ENCODE measurements around the gene SPECC1L. TPM values are rescaled to one million over a fixed set of nuclear protein-coding genes. Genes with fewer than 3 reads are reported as not detected.

The SPECC1L gene
- total RNA-seq, 4 donors from 2014 or later = 50.4 to 125 (median 68.0) TPM

DNA sequence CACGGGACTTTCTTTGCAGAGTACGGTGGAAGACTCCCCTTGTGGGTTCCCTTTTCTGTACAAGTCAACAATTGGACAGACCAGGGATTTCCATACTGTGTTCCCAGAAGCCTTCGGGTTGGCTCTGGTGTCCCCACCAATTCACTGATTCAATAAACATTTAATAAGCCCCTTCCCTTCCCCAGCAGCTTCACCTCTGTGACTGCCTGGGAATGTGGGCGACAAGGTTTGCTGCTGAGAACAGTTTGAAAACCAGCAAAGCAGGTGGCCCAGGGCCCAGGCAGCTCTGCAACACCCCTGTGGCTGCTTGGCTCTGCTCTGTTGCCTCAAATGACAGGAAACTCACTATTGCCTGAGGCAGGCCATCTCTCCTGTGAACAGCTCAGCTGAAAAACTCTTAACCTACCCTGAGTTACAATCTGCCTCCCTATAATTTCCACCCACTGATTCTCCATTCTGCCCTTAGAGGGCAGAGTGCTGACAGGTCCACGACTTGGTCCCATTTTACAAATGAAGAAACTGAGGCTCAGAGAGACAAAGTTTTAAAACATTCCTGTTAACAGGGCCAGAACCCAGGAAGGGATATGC lies 167.2 kb downstream of the SPECC1L start:
- Histone ChIP-seq H3K36me3 (no peaks in the 10 kb centered on the region), H3K9me3 (no peaks in the 10 kb centered on the region), H3K4me3 (no peak overlapping the region), H3K27ac (no peak overlapping the region), H3K4me1 (peaks cover 12 to 38% (median 21%) of the 10 kb centered on the region in 4 donors), H3K27me3 (no peaks in the 10 kb centered on the region)
- whole genome bisulfite sequencing, 2 donors (ENCODE audit: low coverage in 1 of 2) = 58 to 78% methylated on average over 4 to 5 of the region's 5 CpGs
- in situ Hi-C loops (cut with MboI; ENCODE audit: low pct_ligation_motif_present in 1 of 4, low pct_unique_long_range_greater_than_20kb in 1 of 4, low sequenced_read_pairs in 3 of 4) (no loop called here), intact Hi-C loops (cut with DNase I; ENCODE audit: low total_unique reads) (no loop called here)
- TF ChIP-seq EP300 (IDR thresholded peaks at IDR 0.05; ENCODE audit: low read depth) = no peak
- TF ChIP-seq POLR2A (IDR thresholded peaks at IDR 0.05) = no peak
- TF ChIP-seq POLR2AphosphoS5 (IDR thresholded peaks at IDR 0.05) = no peak
- TF ChIP-seq, protein P1, sequence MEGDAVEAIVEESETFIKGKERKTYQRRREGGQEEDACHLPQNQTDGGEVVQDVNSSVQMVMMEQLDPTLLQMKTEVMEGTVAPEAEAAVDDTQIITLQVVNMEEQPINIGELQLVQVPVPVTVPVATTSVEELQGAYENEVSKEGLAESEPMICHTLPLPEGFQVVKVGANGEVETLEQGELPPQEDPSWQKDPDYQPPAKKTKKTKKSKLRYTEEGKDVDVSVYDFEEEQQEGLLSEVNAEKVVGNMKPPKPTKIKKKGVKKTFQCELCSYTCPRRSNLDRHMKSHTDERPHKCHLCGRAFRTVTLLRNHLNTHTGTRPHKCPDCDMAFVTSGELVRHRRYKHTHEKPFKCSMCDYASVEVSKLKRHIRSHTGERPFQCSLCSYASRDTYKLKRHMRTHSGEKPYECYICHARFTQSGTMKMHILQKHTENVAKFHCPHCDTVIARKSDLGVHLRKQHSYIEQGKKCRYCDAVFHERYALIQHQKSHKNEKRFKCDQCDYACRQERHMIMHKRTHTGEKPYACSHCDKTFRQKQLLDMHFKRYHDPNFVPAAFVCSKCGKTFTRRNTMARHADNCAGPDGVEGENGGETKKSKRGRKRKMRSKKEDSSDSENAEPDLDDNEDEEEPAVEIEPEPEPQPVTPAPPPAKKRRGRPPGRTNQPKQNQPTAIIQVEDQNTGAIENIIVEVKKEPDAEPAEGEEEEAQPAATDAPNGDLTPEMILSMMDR (IDR thresholded peaks at IDR 0.05) = no peak
- no peak for DNase-seq

DNA sequence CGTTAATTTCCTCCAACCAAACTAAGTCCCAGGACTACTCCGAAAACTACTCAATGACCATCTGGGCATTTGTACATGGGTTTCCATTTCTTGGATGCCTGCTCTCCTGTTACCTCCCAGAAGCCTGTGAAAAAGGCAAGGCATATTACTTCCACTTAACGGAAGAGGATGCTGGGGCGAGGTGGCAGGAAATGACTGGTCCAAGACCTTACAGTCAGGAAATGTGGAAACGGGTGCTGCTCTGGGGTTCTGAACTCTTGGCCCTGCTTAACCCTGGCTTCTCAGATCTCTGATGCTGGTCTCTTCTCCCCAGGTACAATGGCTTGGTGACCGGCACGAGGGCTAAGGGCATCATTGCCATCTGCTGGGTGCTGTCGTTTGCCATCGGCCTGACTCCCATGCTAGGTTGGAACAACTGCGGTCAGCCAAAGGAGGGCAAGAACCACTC lies 169.7 kb downstream of the SPECC1L start:
- no peak overlapping the region for H3K27ac ChIP-seq
- intact Hi-C loops (cut with DNase I; ENCODE audit: low total_unique reads) = no loop called here
- TF ChIP-seq EP300 (IDR thresholded peaks at IDR 0.05; ENCODE audit: low read depth) (no peak), POLR2A (IDR thresholded peaks at IDR 0.05) (no peak)
- H3K9me3 ChIP-seq = no peaks in the 10 kb centered on the region
- no peaks in the 10 kb centered on the region for H3K36me3 ChIP-seq
- H3K27me3 ChIP-seq = no peaks in the 10 kb centered on the region
- H3K4me1 ChIP-seq = peaks cover 0 to 13% (median under 1%) of the 10 kb centered on the region in 4 donors
- in situ Hi-C loops (cut with MboI; ENCODE audit: low pct_ligation_motif_present in 1 of 4, low pct_unique_long_range_greater_than_20kb in 1 of 4, low sequenced_read_pairs in 3 of 4) = no loop called here
- no peak overlapping the region for H3K4me3 ChIP-seq
- 94 to 100% methylated on average over 2 to 10 of the region's 10 CpGs for WGBS, 2 donors (ENCODE audit: low coverage in 1 of 2)
- DNase-seq = no peak

DNA sequence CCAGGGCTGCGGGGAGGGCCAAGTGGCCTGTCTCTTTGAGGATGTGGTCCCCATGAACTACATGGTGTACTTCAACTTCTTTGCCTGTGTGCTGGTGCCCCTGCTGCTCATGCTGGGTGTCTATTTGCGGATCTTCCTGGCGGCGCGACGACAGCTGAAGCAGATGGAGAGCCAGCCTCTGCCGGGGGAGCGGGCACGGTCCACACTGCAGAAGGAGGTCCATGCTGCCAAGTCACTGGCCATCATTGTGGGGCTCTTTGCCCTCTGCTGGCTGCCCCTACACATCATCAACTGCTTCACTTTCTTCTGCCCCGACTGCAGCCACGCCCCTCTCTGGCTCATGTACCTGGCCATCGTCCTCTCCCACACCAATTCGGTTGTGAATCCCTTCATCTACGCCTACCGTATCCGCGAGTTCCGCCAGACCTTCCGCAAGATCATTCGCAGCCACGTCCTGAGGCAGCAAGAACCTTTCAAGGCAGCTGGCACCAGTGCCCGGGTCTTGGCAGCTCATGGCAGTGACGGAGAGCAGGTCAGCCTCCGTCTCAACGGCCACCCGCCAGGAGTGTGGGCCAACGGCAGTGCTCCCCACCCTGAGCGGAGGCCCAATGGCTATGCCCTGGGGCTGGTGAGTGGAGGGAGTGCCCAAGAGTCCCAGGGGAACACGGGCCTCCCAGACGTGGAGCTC lies 170.2 kb downstream of the SPECC1L start:
- no peak overlapping the region for H3K27ac ChIP-seq
- no peaks in the 10 kb centered on the region for H3K9me3 ChIP-seq
- H3K4me1 ChIP-seq = peaks cover 0 to 8% (median 0%) of the 10 kb centered on the region in 4 donors
- no peak for DNase-seq
- intact Hi-C loops (cut with DNase I; ENCODE audit: low total_unique reads) = no loop called here
- 94% methylated on average over 30 of the region's 30 CpGs; no CpG with 5 or more reads in 1 of the 2 donors for WGBS, 2 donors (ENCODE audit: low coverage in 1 of 2)
- in situ Hi-C loops (cut with MboI; ENCODE audit: low pct_ligation_motif_present in 1 of 4, low pct_unique_long_range_greater_than_20kb in 1 of 4, low sequenced_read_pairs in 3 of 4) = no loop called here
- H3K4me3 ChIP-seq = no peak overlapping the region
- TF ChIP-seq POLR2AphosphoS5 (IDR thresholded peaks at IDR 0.05) (no peak), POLR2A (IDR thresholded peaks at IDR 0.05) (no peak), EP300 (IDR thresholded peaks at IDR 0.05; ENCODE audit: low read depth) (no peak)
- TF ChIP-seq, protein P1 (IDR thresholded peaks at IDR 0.05) = no peak
- H3K27me3 ChIP-seq = no peaks in the 10 kb centered on the region
- no peaks in the 10 kb centered on the region for H3K36me3 ChIP-seq

DNA sequence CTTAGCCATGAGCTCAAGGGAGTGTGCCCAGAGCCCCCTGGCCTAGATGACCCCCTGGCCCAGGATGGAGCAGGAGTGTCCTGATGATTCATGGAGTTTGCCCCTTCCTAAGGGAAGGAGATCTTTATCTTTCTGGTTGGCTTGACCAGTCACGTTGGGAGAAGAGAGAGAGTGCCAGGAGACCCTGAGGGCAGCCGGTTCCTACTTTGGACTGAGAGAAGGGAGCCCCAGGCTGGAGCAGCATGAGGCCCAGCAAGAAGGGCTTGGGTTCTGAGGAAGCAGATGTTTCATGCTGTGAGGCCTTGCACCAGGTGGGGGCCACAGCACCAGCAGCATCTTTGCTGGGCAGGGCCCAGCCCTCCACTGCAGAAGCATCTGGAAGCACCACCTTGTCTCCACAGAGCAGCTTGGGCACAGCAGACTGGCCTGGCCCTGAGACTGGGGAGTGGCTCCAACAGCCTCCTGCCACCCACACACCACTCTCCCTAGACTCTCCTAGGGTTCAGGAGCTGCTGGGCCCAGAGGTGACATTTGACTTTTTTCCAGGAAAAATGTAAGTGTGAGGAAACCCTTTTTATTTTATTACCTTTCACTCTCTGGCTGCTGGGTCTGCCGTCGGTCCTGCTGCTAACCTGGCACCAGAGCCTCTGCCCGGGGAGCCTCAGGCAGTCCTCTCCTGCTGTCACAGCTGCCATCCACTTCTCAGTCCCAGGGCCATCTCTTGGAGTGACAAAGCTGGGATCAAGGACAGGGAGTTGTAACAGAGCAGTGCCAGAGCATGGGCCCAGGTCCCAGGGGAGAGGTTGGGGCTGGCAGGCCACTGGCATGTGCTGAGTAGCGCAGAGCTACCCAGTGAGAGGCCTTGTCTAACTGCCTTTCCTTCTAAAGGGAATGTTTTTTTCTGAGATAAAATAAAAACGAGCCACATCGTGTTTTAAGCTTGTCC lies 171.0 kb downstream of the SPECC1L start:
- Histone ChIP-seq H3K9me3 (no peaks in the 10 kb centered on the region), H3K27me3 (no peaks in the 10 kb centered on the region), H3K4me1 (no peaks in the 10 kb centered on the region), H3K4me3 (no peak overlapping the region), H3K36me3 (no peaks in the 10 kb centered on the region), H3K27ac (no peak overlapping the region)
- in situ Hi-C loops (cut with MboI; ENCODE audit: low pct_ligation_motif_present in 1 of 4, low pct_unique_long_range_greater_than_20kb in 1 of 4, low sequenced_read_pairs in 3 of 4) = no loop called here
- 84% methylated on average over 8 of the region's 8 CpGs; no CpG with 5 or more reads in 1 of the 2 donors for WGBS, 2 donors (ENCODE audit: low coverage in 1 of 2)
- no peak for DNase-seq
- intact Hi-C loops (cut with DNase I; ENCODE audit: low total_unique reads) = no loop called here
- no peak for TF ChIP-seq POLR2A (IDR thresholded peaks at IDR 0.05)
- no peak for TF ChIP-seq EP300 (IDR thresholded peaks at IDR 0.05; ENCODE audit: low read depth)
- no peak for TF ChIP-seq POLR2AphosphoS5 (IDR thresholded peaks at IDR 0.05)
- TF ChIP-seq, protein P1 (IDR thresholded peaks at IDR 0.05) = no peak
